Cortex of kidney (tissue), 1 donor: ENCODE data around the gene SAFB2.

Experiments used
- DNase-seq: peaks from one replicate; lab custom pipeline; 2025; lab: John Stamatoyannopoulos, UW

SAFB2 gene

DNA sequence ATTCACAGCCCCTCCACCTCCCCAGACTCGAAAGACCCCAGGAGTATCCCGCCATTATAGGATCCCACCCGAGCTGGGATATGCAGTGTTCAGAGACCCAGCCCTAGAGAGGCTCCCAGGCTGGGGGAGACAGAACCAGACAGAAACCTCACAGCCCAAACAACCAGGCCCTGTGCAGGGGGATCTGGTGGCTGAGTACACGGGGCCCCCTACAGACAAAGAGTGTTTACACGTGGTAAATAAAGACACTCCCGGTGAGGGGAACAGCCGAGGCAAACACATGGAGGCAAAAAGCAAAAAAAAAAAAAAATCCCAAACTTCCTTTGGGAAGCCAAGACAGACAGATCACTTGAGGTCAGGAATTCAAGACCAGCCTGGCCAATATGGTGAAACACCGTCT lies 79.9 kb downstream of the SAFB2 start:
- DNase-seq: no peak

DNA sequence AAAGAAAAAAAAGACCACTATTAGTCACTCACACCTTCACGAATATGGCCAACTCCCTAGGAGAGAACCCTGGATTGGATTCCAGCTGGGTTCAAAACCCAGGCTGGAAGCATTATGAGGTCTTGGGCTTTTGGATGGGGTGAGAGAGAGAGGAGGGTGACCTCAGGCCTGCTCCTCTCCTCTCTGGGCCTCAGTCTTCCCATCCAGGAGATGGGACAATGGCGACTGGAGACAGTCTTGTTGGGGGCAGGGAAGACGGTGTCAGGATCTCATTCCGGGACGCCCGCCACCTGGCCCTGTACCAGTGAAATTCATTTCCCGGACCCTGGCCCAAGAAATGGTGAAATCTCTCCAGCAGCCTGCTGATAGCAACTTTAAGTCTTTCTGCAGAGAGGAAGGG lies 81.1 kb downstream of the SAFB2 start:
- DNase-seq: no peak

DNA sequence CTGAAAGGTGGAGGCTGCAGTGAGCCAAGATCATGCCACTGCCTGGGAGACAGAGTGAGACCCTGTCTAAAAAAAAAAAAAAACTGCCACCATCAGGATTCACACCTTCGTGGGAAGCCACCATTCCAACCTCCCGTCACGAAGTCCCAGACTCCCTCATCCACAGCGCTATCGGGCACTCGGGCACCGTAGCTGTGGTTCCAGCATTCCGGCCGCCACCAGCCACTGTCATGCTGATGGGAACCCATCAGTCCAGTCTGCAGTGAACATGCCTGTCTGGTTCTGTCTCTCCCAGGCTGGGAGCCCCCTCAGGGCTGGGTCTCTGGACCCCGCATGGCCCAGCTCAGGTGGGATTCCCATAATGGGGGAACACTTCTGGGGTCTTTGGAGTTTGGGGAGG lies 82.4 kb downstream of the SAFB2 start:
- DNase-seq: no peak

DNA sequence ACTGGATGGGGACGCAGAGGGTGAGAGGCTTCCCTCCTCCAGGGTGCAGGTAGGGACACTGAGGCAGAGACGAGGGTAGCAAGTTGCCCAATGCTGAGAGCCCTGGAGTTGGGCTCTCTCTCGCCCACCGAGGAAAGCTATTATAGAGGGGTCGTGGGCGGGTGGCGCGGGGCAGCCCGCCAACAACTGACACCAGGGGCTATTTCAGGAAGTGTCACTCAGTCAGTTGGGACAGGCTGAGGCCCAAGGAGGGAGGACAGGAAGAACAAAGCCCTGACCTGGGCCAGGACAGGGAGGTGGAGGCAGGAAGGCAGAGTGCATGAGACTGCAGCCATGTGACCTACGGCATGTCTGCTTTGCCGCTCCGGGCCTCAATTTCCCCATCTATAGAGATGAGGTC lies 84.7 kb downstream of the SAFB2 start:
- DNase-seq: no peak
